Upper lobe of left lung (tissue), 6 donors: ENCODE data around the gene CORO7. TPM values are rescaled to one million over a fixed set of nuclear protein-coding genes. Genes with fewer than 3 reads are reported as not detected.

Source experiments
- ATAC-seq, 2 donors: fragments of 200-7000 bp; cut with Tn5 transposase; one replicate each; pipeline ENCODE4 v1.9.1; 2022; ENCODE audit warnings: mild to moderate bottlenecking in 2 of 2, moderate library complexity in 2 of 2; ENCODE audit not compliant: low FRiP score in 2 of 2
- DNase-seq, 2 donors: peaks; one replicate each; pipeline ENCODE4 v3.0.0-alpha.2; 2019 to 2020
- H3K27ac ChIP-seq, 4 donors: fragments of 200-600 bp; sonication (generic); one replicate each; pipeline ENCODE4 v1.5.1; 2016 to 2019
- H3K27me3 ChIP-seq, 4 donors: fragments of 200-600 bp; sonication (generic); one replicate each; pipeline ENCODE4 v1.5.1; 2017 to 2019
- H3K36me3 ChIP-seq, 4 donors: fragments of 200-600 bp; sonication (generic); one replicate each; pipeline ENCODE4 v1.5.1; 2016 to 2019
- H3K4me1 ChIP-seq, 4 donors: fragments of 200-600 bp; sonication (generic); one replicate each; pipeline ENCODE4 v1.5.1; 2018 to 2019
- H3K4me3 ChIP-seq, 4 donors: fragments of 200-600 bp; sonication (generic); one replicate each; pipeline ENCODE4 v1.5.1; 2017 to 2019; ENCODE audit warnings: mild to moderate bottlenecking in 2 of 4, moderate library complexity in 1 of 4
- H3K9me3 ChIP-seq, 4 donors: fragments of 200-600 bp; sonication (generic); one replicate each; pipeline ENCODE4 v1.5.1; 2018 to 2019
- EP300 ChIP-seq, 4 donors: sonication (generic); formaldehyde crosslinking; IDR thresholded peaks; one replicate each; pipeline ENCODE4 v1.5.1; 2017; ENCODE audit warnings: antibody characterized with exemption in 4 of 4, control low read depth in 2 of 4
- POLR2A ChIP-seq, 4 donors: fragments of 450-650 bp; IDR thresholded peaks; one replicate each; pipeline ENCODE4 v1.5.1; 2016 to 2017; ENCODE audit warnings: antibody characterized with exemption in 4 of 4, mild to moderate bottlenecking in 2 of 4
- POLR2AphosphoS5 ChIP-seq, 2 donors: sonication (generic); formaldehyde crosslinking; IDR thresholded peaks; one replicate each; pipeline ENCODE4 v1.5.1; 2017; ENCODE audit warnings: antibody characterized with exemption in 2 of 2
- WGBS, 2 donors: methylation state at CpG; one replicate each; pipeline ENCODE4 v1.1.5; 2017 to 2018; 5-methylcytosine and 5-hydroxymethylcytosine counted together
- total RNA-seq, 6 donors: library from RNA; depleted of rRNA in 4 of 6; stranded (reverse); fragments of >200 nt in 4 of 6; gene quantifications; one replicate each; pipeline versions ENCODE4 v1.1.0 to v1.2.1, GENCODE V29; 2016 to 2021
- TF ChIP-seq, protein P1 (sequence below), 6 experiments: fragments of 450-650 bp in 4 of 6; fragments of 200-600 bp in 2 of 6; sonication (generic) in 2 of 6; IDR thresholded peaks; one replicate each; pipeline ENCODE4 v1.5.1; 2016 to 2019; ENCODE audit warnings: antibody characterized with exemption in 6 of 6
- donor health status: DM: no; HTN: no; CAD: no; lungs with moderate emphysema.
- donor health status: DM: no; HTN: yes; CAD: no; lungs with severe emphysema.

Gene CORO7
- total RNA-seq, 6 donors from 2014 or later, result 42.9 to 235 (median 69.0) TPM

DNA sequence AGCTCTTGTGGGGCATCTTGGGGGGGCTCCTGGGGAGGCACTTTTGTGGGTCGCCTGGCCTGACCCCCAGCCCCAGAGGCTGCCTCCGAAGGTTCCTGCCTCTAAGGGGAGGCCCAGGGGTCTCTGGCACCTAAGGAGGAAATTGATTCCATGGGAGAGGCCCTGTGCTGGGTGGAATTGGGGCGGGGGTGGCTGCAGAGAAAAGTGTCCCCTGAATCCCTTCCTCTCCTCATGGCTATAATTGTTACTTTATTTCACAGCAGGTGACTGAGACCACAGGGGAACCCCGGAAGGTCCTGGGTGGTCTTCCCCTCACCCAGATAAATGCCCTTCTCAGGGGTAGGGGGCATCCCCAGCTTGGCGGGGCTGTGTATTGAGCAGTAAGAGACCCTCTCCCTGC, 97.4 kb downstream of the CORO7 start:
- TF ChIP-seq POLR2AphosphoS5 (IDR thresholded peaks at IDR 0.05) (no peak), POLR2A (IDR thresholded peaks at IDR 0.05) (no peak), EP300 (IDR thresholded peaks at IDR 0.05) (no peak)
- TF ChIP-seq, protein P1, sequence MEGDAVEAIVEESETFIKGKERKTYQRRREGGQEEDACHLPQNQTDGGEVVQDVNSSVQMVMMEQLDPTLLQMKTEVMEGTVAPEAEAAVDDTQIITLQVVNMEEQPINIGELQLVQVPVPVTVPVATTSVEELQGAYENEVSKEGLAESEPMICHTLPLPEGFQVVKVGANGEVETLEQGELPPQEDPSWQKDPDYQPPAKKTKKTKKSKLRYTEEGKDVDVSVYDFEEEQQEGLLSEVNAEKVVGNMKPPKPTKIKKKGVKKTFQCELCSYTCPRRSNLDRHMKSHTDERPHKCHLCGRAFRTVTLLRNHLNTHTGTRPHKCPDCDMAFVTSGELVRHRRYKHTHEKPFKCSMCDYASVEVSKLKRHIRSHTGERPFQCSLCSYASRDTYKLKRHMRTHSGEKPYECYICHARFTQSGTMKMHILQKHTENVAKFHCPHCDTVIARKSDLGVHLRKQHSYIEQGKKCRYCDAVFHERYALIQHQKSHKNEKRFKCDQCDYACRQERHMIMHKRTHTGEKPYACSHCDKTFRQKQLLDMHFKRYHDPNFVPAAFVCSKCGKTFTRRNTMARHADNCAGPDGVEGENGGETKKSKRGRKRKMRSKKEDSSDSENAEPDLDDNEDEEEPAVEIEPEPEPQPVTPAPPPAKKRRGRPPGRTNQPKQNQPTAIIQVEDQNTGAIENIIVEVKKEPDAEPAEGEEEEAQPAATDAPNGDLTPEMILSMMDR (IDR thresholded peaks at IDR 0.05), result no peak
- Histone ChIP-seq H3K9me3 (no peaks in the 10 kb centered on the region), H3K27ac (peak overlapping the region; percentile 93 to 96 (median 94)), H3K4me1 (peaks cover 64 to 97% (median 84%) of the 10 kb centered on the region in 4 donors), H3K4me3 (peak overlapping the region in 1 of 4 donors; percentile 89), H3K27me3 (peaks cover 0 to 10% (median 4%) of the 10 kb centered on the region in 4 donors), H3K36me3 (no peaks in the 10 kb centered on the region)
- DNase-seq, result no peak
- ATAC-seq, result no peak
- 77 to 94% methylated on average over 2 to 5 of the region's 5 CpGs for WGBS, 2 donors

DNA sequence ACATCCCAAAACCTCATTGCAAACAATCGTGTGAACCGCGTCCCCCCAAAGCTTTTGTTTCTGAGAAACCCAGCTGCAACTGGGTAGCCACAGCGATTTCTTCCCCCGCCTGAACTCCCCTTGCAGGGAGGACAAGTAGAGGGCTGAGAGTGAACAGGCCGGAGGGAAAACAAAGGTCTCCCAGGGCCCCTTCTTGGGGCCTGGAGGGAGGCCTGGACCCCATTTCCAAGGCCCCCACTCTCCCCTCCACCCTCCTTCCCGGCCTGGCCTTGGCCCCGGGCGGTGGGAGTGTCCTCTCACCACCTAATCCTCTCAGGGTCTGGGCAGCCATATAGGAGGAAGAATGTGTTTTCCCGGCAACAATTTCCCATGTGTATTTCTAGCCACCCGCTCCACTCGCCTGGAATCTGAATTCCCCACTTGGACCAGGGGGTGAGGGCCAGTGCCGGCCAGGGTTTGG, 97.9 kb downstream of the CORO7 start:
- H3K27me3 ChIP-seq, result peaks cover 0 to 10% (median 4%) of the 10 kb centered on the region in 4 donors
- no peaks in the 10 kb centered on the region for H3K36me3 ChIP-seq
- ATAC-seq (no peak), DNase-seq (peak in 1 of 2 donors; percentile 59)
- H3K4me3 ChIP-seq, result peak overlapping the region in 1 of 4 donors; percentile 89
- peak overlapping the region; percentile 93 to 96 (median 94) for H3K27ac ChIP-seq
- H3K9me3 ChIP-seq, result no peaks in the 10 kb centered on the region
- WGBS, 2 donors, result 46 to 55% methylated on average over 12 to 13 of the region's 13 CpGs
- peaks cover 64 to 97% (median 83%) of the 10 kb centered on the region in 4 donors for H3K4me1 ChIP-seq
- TF ChIP-seq POLR2AphosphoS5 (IDR thresholded peaks at IDR 0.05), result no peak

DNA sequence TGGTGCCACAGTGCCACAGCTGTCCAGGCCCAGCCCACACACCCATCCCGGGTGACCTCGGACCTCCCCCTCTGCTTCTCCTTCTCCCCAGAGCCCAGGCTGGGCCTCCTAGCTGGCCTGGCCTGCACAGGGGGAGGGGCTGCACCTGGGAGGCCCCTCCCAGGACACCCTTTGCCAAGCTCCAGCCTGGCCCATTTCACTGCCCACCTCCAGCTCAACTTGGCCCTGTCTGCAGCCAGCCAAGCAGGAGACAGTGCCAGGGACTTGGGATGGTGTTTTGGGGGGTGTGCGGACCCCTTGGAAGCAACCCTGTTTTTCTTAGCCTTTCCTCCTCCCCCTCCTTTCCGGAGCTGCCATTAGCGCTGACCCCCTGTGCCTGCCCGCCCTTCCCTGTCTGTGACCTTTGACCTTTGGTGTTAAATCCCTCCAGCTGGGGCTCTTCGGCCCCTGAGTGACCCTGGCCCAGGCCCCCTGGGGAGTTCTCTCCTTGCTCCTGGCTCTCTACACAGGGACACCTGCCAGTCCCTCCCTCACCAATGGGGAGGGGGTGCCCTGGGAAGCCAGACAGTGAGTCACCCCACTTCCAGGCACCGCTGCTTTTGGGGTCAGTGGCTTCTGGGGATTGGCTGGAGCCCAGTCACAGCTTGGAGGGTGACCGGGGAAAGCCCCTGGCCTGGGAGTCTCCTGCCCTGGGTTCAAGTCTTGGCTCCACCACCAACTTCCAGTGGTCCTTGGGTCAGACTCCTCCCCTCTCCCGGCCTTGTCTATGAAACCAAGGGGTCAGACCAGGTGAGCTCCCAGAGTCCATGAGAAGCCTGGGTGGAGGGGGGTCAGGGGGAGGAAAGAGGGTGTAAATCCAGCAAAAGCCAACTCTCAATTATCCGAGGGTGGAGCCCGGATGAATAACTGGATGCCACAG, 98.6 kb downstream of the CORO7 start:
- 38 to 41% methylated on average over 8 to 11 of the region's 12 CpGs for WGBS, 2 donors
- H3K36me3 ChIP-seq, result no peaks in the 10 kb centered on the region
- peak overlapping the region; percentile 93 to 96 (median 94) for H3K27ac ChIP-seq
- TF ChIP-seq POLR2AphosphoS5 (IDR thresholded peaks at IDR 0.05), result no peak
- no peak for TF ChIP-seq POLR2A (IDR thresholded peaks at IDR 0.05)
- TF ChIP-seq, protein P1 (IDR thresholded peaks at IDR 0.05), result no peak
- peak in 1 of 4 donors; percentile 19 for TF ChIP-seq EP300 (IDR thresholded peaks at IDR 0.05)
- DNase-seq, result peak; percentile 52 to 58
- H3K4me3 ChIP-seq, result peak overlapping the region; percentile 76 to 89 (median 77)
- H3K9me3 ChIP-seq, result no peaks in the 10 kb centered on the region
- no peak for ATAC-seq
- H3K4me1 ChIP-seq, result peaks cover 59 to 92% (median 77%) of the 10 kb centered on the region in 4 donors
- H3K27me3 ChIP-seq, result peaks cover 0 to 10% (median 4%) of the 10 kb centered on the region in 4 donors

DNA sequence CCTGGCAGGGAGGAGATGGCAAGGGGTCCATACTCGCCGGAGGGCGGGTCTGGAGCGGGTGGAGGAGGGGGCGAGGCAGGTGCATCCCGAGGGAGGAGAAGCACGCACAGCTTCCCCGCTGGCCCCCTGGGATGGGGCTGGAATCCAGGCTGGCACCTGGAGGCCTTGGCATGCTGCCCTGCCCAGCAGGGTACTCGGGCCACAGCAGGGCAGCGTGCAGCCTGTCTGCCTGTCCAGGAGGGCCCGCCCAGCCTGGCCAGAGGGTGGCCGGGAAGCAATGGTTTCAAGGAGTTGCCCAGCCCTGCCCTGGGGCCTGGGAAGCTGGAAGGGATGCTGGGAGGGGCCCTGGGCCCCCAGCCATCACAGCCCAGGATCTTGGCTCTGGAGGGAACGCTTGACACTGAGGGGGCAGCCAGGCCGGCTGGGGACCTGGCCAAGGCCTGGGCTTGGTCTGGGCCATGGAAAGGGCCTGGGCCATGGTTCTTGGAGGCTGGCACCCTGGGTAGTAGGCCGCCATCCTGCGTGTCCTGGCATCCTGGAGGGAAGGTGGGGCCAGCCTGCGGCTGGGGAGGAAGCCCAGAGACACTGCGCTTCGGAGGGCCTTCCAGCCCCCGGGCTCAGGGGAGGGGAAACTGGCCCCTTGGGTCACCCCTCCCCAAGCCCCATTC, 99.4 kb downstream of the CORO7 start:
- DNase-seq, result peak; percentile 88
- H3K4me1 ChIP-seq, result peaks cover 52 to 84% (median 71%) of the 10 kb centered on the region in 4 donors

More for the DNA sequence above, 99.4 kb downstream of the CORO7 start:
- Histone ChIP-seq H3K27ac (peak overlapping the region; percentile 93 to 96 (median 94)), H3K4me3 (peak overlapping the region; percentile 76 to 89 (median 77)), H3K27me3 (peaks cover 0 to 10% (median 4%) of the 10 kb centered on the region in 4 donors), H3K36me3 (no peaks in the 10 kb centered on the region), H3K9me3 (no peaks in the 10 kb centered on the region)
- WGBS, 2 donors, result 36% methylated on average over 16 of the region's 20 CpGs; no CpG with 5 or more reads in 1 of the 2 donors
- TF ChIP-seq POLR2A (IDR thresholded peaks at IDR 0.05) (peak in 2 of 4 donors; percentile 28 to 54), POLR2AphosphoS5 (IDR thresholded peaks at IDR 0.05) (peak in 1 of 2 donors; percentile 42), EP300 (IDR thresholded peaks at IDR 0.05) (peak in 1 of 4 donors; percentile 23)
- TF ChIP-seq, protein P1 (IDR thresholded peaks at IDR 0.05), result peak in 1 of 6 experiments; percentile 19
- peak; percentile 20 to 81 for ATAC-seq
